K562 (cell line): ENCODE measurements around the gene CDH12. TPM values are rescaled to one million over a fixed set of nuclear protein-coding genes. Genes with fewer than 3 reads are reported as not detected.

Source experiments
- ATAC-seq: fragments of 200-7000 bp; cut with Tn5 transposase; 3 replicates; pipeline ENCODE4 v1.9.1; 2020; ENCODE audit warnings: moderate library complexity
- BruUV-seq: library from RNA; stranded (reverse); fragments of 400-500 nt; replicated peaks from 2 replicates; lab custom pipeline; 2021; lab: Mats Ljungman, UMichigan
- CTCF ChIA-PET: fragments of 300-600 bp; formaldehyde crosslinking; extraction: SDS; loops from one replicate; lab custom pipeline; 2021; ENCODE audit warnings: low intra/inter-chr PET ratio; lab: Yijun Ruan, JAX
- POLR2A ChIA-PET: fragments of 300-600, 350-650 bp; sonication (Branson Sonifier 250); formaldehyde crosslinking; extraction: SDS; loops from one replicate; lab custom pipeline; 2021; ENCODE audit warnings: antibody characterized with exemption, inconsistent platforms; lab: Yijun Ruan, JAX
- DNase-seq, 4 experiments: peaks; one replicate each; pipeline versions ENCODE4 v3.0.0 to v3.0.0-alpha.2; 2011 to 2018; ENCODE audit warnings: low spot score in 3 of 4, mixed read lengths in 3 of 4; ENCODE audit errors: extremely low read depth in 1 of 4
- FAIRE-seq: peaks from 2 replicates; lab custom pipeline; 2011; peaks lifted over from hg19 to GRCh38; lab: Jason Lieb, UNC
- H2AFZ ChIP-seq: 2 replicates; pipeline ENCODE4 v1.6.0; 2011; ENCODE audit warnings: low read depth, low read length, control low read depth, inconsistent platforms
- H3K27ac ChIP-seq: fragments of 200-600 bp; 3 replicates; pipeline ENCODE4 v1.8.0; 2011; ENCODE audit warnings: low read depth, mild to moderate bottlenecking, control low read depth, inconsistent platforms, low read length, moderate library complexity, mixed read lengths; ENCODE audit errors: extremely low read depth
- H3K27me3 ChIP-seq, 2 experiments: fragments of 300-600 bp in 1 of 2; 2 replicates in 1 of 2; 3 replicates in 1 of 2; pipeline versions ENCODE4 v1.6.0 to v1.8.0; 2011; ENCODE audit warnings: inconsistent platforms in 2 of 2, low read length in 2 of 2, mild to moderate bottlenecking in 1 of 2, mixed read lengths in 1 of 2, moderate library complexity in 1 of 2; ENCODE audit not compliant: control insufficient read depth in 2 of 2, insufficient read depth in 2 of 2
- H3K36me3 ChIP-seq: fragments of 300-600 bp; 3 replicates; pipeline ENCODE4 v1.8.0; 2011; ENCODE audit warnings: mild to moderate bottlenecking, low read length, inconsistent platforms; ENCODE audit not compliant: control insufficient read depth, insufficient read depth
- H3K4me1 ChIP-seq, 2 experiments: fragments of 200-600 bp in 1 of 2; replicated peaks in 1 of 2; 2 replicates in 1 of 2; 3 replicates in 1 of 2; pipeline versions ENCODE4 v1.5.1 to v1.8.0; 2011; ENCODE audit warnings: inconsistent platforms in 2 of 2, low read length in 2 of 2, mild to moderate bottlenecking in 1 of 2, mixed read lengths in 1 of 2, moderate library complexity in 1 of 2; ENCODE audit not compliant: control insufficient read depth in 2 of 2, insufficient read depth in 2 of 2
- H3K4me2 ChIP-seq: 2 replicates; pipeline ENCODE4 v1.6.1; 2011; ENCODE audit warnings: low read length, control low read depth, inconsistent platforms, mixed read lengths; ENCODE audit not compliant: insufficient read depth
- H3K4me3 ChIP-seq: fragments of 200-600 bp; sonication (generic), shearing (Covaris generic); 2 replicates; pipeline ENCODE4 v1.5.1; 2016; ENCODE audit warnings: control low read depth, inconsistent platforms
- H3K79me2 ChIP-seq: fragments of 200-600 bp; 3 replicates; pipeline ENCODE4 v1.8.0; 2011; ENCODE audit warnings: low read length, inconsistent platforms; ENCODE audit not compliant: control insufficient read depth, insufficient read depth
- H3K9ac ChIP-seq, 2 experiments: 2 replicates each; pipeline versions ENCODE4 v1.6.0 to v1.6.1; 2011; ENCODE audit warnings: low read depth in 2 of 2, low read length in 2 of 2, control low read depth in 1 of 2, inconsistent platforms in 1 of 2, mild to moderate bottlenecking in 1 of 2, mixed read lengths in 1 of 2; ENCODE audit not compliant: insufficient read depth in 1 of 2
- H3K9me1 ChIP-seq: one replicate; pipeline ENCODE4 v1.6.0; 2011; ENCODE audit warnings: inconsistent platforms, mild to moderate bottlenecking, low read length, moderate library complexity; ENCODE audit not compliant: control insufficient read depth, insufficient read depth
- H3K9me3 ChIP-seq: replicated peaks from 2 replicates; pipeline ENCODE4 v1.5.1; 2011; ENCODE audit warnings: low read depth, low read length, inconsistent platforms; ENCODE audit not compliant: control insufficient read depth, insufficient read depth
- H4K20me1 ChIP-seq: replicated peaks from 2 replicates; pipeline ENCODE4 v1.6.1; 2011; ENCODE audit warnings: low read length, inconsistent platforms, mixed read lengths; ENCODE audit not compliant: control insufficient read depth, insufficient read depth
- BCLAF1 ChIP-seq, 2 experiments: fragments of 450-650 bp in 1 of 2; IDR thresholded peaks; 2 replicates each; pipeline ENCODE4 v1.6.1; 2011 to 2017; ENCODE audit warnings: low read depth in 2 of 2, antibody characterized with exemption in 1 of 2, borderline replicate concordance in 1 of 2, low read length in 1 of 2, mild to moderate bottlenecking in 1 of 2, mixed read lengths in 1 of 2; ENCODE audit not compliant: control insufficient read depth in 1 of 2
- POLR3A ChIP-seq: IDR thresholded peaks from 2 replicates; pipeline ENCODE4 v1.6.1; 2011; ENCODE audit warnings: borderline replicate concordance, mild to moderate bottlenecking, moderate library complexity; ENCODE audit not compliant: insufficient read length, insufficient read depth; ENCODE audit errors: extremely low read depth
- REST ChIP-seq, 2 experiments: fragments of 450-650 bp; formaldehyde crosslinking in 1 of 2; IDR thresholded peaks; 2 replicates each; pipeline versions ENCODE4 v1.4.0 to v1.6.1; 2014 to 2020; ENCODE audit warnings: mild to moderate bottlenecking in 2 of 2, borderline replicate concordance in 1 of 2, low read depth in 1 of 2
- ZNF780A ChIP-seq: fragments of 250-450 bp; sonication (Bioruptor Pico); IDR thresholded peaks from 2 replicates; pipeline ENCODE4 v1.5.0; 2021; ENCODE audit warnings: mild to moderate bottlenecking
- ZSCAN32 ChIP-seq: fragments of 450-650 bp; formaldehyde crosslinking; IDR thresholded peaks from 2 replicates; pipeline ENCODE4 v1.4.0; 2020; ENCODE audit warnings: mild to moderate bottlenecking, moderate library complexity
- WGBS: fragments of 100-300 bp; shearing (Covaris generic); methylation state at CpG from one replicate; pipeline ENCODE4 v1.1.6; 2016; ENCODE audit warnings: low coverage, mixed read lengths; ENCODE audit not compliant: insufficient coverage; ENCODE audit errors: missing lambda C conversion rate; 5-methylcytosine and 5-hydroxymethylcytosine counted together
- in situ Hi-C: fragments of 300-500 bp; cut with MboI; formaldehyde crosslinking; loops from 4 replicates; pipeline ENCODE4 v1.15.0; 2018; ENCODE audit warnings: inconsistent platforms, mixed read lengths
- intact Hi-C: fragments of 100-400 bp; cut with micrococcal nuclease; formaldehyde crosslinking; loops from 2 replicates; pipeline ENCODE4 v1.14.2; 2022
- polyA plus RNA-seq, 8 experiments: library from polyadenylated mRNA; depleted of rRNA in 4 of 8; stranded (reverse) in 5 of 8; unstranded in 3 of 8; fragments of >200 nt; fragmentation: Nextera tagmentation in 2 of 8; fragmentation: Illumina TruSeq in 1 of 8; extraction: Ambion mirVana in 2 of 8; extraction: Trizol in 1 of 8; gene quantifications; 2 replicates each; pipeline versions ENCODE4 v1.2.1 to v1.2.3, GENCODE V29; 2011 to 2014; ENCODE audit warnings: inconsistent platforms in 1 of 8, missing spikeins in 1 of 8
- total RNA-seq, 7 experiments: library from RNA; depleted of rRNA in 6 of 7; stranded (reverse); fragments of >200 nt in 6 of 7; fragmentation: Illumina TruSeq in 2 of 7; extraction: Trizol in 2 of 7; gene quantifications; 2 replicates each; pipeline versions ENCODE4 v1.2.1 to v1.2.3, GENCODE V29; 2011 to 2021; ENCODE audit warnings: low replicate concordance in 1 of 7
- TF ChIP-seq, protein P1 (sequence below): fragments of 450-650 bp; IDR thresholded peaks from one replicate; pipeline ENCODE4 v1.6.1; 2018; ENCODE audit warnings: mild to moderate bottlenecking, moderate library complexity; ENCODE audit not compliant: partially characterized antibody

The CDH12 gene
- total and polyA plus RNA-seq, 9 of the 15 experiments (the other 6 are each of a cell fraction or from before 2014, with no cell fraction given), result 0.03 to 1.7 (median 0.37) TPM

GRCh38 chr5:21817668-21818369 is 1035.3 kb downstream of the CDH12 start:
- FAIRE-seq (no peak), ATAC-seq (no peak), DNase-seq (no peak)
- H3K79me2 ChIP-seq, result no peaks in the 10 kb centered on the region
- H2AFZ ChIP-seq, result no peak overlapping the region
- no peak overlapping the region for H3K4me3 ChIP-seq
- CTCF ChIA-PET, result no interaction called here
- POLR2A ChIA-PET, result no interaction called here
- H3K27me3 ChIP-seq, result no peaks in the 10 kb centered on the region
- in situ Hi-C loops, result no loop called here
- no peaks in the 10 kb centered on the region; the same call in 1 of the 2 replicates for H3K9me3 ChIP-seq
- BruUV-seq, result no TSS peak
- intact Hi-C loops, result no loop called here
- no peaks in the 10 kb centered on the region for H3K4me1 ChIP-seq
- H3K9me1 ChIP-seq, result no peaks in the 10 kb centered on the region
- no peak overlapping the region for H3K27ac ChIP-seq
- 2% methylated on average over 5 of the region's 5 CpGs for WGBS
- no peak overlapping the region for H3K9ac ChIP-seq
- no peaks in the 10 kb centered on the region for H3K36me3 ChIP-seq
- no peaks in the 10 kb centered on the region for H4K20me1 ChIP-seq
- H3K4me2 ChIP-seq, result no peak overlapping the region
- TF ChIP-seq BCLAF1 (IDR thresholded peaks at IDR 0.05; ENCODE audit: borderline replicate concordance in 1 of 2, control insufficient read depth in 1 of 2, low read depth in 2 of 2, low read length in 1 of 2), result no peak
- no peak for TF ChIP-seq ZSCAN32
- TF ChIP-seq, protein P1, sequence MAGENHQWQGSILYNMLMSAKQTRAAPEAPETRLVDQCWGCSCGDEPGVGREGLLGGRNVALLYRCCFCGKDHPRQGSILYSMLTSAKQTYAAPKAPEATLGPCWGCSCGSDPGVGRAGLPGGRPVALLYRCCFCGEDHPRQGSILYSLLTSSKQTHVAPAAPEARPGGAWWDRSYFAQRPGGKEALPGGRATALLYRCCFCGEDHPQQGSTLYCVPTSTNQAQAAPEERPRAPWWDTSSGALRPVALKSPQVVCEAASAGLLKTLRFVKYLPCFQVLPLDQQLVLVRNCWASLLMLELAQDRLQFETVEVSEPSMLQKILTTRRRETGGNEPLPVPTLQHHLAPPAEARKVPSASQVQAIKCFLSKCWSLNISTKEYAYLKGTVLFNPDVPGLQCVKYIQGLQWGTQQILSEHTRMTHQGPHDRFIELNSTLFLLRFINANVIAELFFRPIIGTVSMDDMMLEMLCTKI, result no peak
- no peak for TF ChIP-seq POLR3A
- TF ChIP-seq ZNF780A (CRISPR knock-in tag), result no peak
- peak; percentile 17; the same call in 1 of the 2 replicates for TF ChIP-seq REST (IDR thresholded peaks at IDR 0.05; ENCODE audit: borderline replicate concordance)
- no peak for TF ChIP-seq REST (CRISPR knock-in tag; IDR thresholded peaks at IDR 0.05; ENCODE audit: low read depth)
